HG03095 (cell line): ENCODE data around the gene RBMS3.

Source experiments
- ATAC-seq: cut with Tn5 transposase; IDR thresholded peaks from one replicate; pipeline ENCODE4 v1.9.1; 2021; ENCODE audit warnings: moderate library complexity; ENCODE audit not compliant: unreplicated experiment

RBMS3 gene

GRCh38 chr3:29608414-29609327, 327.8 kb downstream of the RBMS3 start:
- ATAC-seq = no peak

- ATAC-seq = no peak
Measured at GRCh38 chr3:29609328-29609811, 328.5 kb downstream of the RBMS3 start.

- ATAC-seq = no peak
Measured at GRCh38 chr3:29610781-29611180, 329.9 kb downstream of the RBMS3 start.

GRCh38 chr3:29611252-29611651, 330.4 kb downstream of the RBMS3 start:
- no peak for ATAC-seq

DNA sequence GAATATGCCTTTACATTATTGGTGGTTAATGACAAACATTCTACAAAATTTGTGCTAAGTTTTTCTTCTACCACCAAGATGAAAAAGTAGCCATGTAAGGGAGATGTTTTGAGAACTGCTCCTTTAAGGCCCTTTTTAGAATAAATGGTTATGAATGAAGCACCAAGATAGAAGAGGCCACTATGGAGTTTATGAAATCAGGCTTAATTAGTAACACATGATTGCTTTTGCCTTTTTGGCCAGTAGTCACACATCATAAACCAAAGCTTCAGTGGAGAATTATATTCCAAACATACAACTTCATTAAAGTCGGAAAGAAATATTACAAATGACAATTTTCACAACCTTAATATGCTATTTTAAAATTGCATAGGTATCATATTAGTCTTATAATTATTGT, 331.7 kb downstream of the RBMS3 start:
- ATAC-seq = no peak

GRCh38 chr3:29614954-29615353, 334.1 kb downstream of the RBMS3 start:
- ATAC-seq = no peak

DNA sequence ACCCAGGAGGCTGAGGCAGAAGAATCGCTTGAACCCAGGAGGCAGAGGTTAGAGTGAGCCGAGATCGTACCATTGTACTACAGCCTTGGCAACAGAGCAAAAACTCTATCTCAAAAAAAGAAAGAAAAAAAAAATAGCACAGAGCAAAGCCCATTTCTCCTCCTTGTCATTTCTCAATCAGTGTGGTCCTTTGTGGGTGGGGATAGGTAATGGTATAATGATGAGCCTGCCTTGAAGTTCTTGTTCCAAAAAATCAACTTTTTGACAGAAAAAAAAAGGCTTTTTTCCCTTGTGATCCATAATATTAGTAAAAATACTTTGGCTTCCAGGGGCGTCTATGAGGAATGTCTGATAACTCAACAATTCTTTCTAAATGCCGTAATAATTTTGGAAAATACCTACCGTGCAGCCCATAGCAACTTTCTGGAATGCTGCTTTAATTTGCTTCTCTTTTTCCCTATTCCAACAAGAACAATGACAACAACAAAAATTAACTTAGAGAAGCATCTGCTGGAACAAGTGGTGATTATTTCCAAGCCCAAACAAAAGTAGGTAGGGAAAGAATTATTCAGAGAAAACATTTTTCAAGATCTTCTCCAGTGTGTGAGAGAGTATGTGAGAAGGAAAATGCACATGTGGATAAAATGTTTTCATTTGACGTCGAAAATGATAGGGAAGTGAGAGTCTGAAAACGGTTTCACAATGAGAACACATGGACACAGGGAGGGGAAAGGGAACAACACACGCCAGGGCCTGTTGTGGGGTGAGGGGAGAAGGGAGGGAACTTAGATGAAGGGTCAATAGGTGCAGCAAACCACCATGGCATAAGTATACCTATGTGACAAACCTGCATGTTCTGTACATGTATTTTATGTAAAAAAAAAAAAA, 337.8 kb downstream of the RBMS3 start:
- ATAC-seq = no peak

DNA sequence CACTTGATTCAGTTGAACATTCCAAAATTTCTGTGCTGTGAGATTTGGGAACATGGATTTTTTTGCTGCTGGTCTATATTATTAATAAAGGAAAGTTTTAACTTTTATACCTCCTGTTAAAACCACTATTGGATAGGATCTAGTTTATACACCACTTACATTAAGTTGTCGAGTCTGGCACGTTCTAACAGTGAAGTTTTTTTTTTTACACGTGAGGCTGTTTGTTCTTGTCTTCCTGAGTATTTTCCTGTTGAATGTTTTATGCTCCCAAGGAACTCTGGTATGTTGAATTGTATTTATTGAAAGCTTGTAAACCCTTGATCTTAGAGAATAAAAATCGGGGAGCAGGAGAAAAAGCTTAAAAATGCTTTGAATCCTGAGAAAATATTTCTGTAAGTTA, 338.8 kb downstream of the RBMS3 start:
- no peak for ATAC-seq

DNA sequence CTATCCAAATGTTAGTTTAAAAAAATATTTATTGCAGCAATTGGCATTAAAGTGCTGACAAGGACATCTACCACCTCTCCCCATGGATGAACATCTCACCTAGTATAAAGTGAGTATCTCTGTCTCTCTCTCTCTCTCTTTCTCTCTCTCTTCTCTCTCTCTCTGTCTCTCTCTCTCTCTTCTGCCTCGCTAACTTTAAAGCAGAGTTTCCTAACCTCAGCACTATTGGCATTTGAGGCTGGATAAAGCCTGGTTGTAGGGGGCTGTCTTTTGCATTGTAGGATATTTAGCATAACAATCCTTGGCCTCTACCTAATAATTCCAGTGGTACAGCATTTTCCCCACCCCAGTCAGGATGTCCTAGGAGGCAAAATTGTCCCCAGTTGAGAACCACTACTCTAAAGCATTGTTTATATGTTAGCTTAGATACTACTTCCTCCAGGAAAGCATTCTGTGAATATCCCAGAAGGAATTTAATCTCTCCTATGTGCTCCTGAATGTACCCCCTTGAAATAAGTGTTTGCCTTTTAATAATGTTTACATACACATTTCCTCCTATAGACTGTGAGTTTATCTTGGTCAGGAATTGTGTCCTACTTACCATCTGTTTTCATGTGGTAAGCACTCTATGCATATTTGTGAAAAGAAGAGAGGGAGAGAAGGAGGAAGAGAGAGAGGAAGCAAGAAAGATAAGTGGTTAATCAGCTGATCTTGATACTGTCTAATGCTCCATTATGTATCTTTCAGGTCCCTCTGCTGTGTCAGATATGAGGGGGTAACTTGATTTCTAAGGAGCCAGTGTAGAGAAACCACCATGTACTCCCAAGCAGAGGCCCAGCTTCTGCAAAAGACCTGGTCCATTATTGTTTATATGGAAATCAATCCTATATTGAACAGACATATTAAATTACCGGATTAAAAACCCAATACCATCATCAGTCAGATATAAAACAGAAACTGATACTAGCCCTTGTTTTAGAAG, 346.6 kb downstream of the RBMS3 start:
- no peak for ATAC-seq

GRCh38 chr3:29628795-29629194, 347.9 kb downstream of the RBMS3 start:
- no peak for ATAC-seq

- ATAC-seq = no peak
Measured at GRCh38 chr3:29635888-29636287, 355.0 kb downstream of the RBMS3 start.

- no peak for ATAC-seq
Measured at GRCh38 chr3:29637068-29637467, 356.2 kb downstream of the RBMS3 start.

DNA sequence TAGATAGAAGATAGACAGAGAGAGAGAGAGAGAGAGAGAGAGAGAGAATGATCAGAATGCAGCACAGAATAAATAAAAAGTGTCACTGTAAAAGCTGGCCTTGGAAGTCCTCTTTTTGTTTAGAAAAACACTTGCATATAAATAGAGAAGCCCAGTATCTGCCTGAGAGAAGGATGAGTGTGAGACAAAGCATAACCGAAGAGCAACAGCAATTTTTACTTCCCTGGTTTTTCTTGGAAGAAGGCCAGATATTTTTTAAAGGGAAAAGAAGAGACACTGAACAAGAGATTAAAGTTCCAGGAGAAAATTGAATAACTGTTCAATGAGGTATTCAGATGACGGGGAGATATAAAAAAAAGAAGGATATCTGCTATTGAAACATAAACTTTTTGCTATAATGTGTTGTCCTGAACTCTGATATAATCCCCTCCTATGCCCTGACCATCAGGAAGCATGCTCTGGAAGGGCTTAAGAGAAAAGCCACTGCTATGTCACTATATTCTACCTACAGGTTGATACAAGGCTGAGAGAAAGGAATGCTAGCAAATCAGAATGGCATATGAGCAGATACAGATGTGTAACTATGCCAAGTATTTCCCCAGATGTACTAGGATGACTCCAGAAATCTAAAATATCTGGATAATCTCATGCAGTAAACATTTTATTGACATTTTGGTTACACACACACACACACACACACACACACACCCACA, 358.9 kb downstream of the RBMS3 start:
- ATAC-seq = no peak

DNA sequence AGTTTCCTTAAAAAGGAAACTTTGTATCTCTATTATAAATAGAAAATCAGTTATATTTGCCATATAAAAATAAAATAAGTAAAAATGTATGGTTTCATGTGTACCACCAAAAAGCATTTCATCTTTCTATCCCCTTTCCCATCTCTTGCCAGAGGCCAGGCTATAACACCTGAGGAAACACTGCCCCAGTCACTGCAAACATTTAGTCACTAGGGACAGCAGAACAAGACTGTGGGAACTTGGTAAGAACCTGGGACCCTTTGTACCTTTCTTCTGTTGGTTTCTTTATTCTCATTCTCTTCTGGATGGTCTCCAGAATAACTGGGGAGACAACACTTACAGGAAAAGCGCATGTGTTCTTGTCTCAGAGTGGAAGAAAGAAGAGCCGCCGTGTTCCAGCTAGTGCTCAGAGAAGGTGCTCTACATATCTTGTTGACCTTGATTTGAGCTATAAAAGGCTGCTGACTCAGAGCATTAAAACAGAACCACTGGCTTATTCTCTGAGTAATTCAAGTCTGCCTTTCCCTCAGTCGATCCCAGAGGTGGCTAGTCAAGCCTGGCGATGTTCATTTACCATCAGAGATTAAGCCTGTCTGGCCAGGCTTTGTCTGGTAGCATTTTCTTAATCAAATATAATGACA, 361.6 kb downstream of the RBMS3 start:
- ATAC-seq = no peak

DNA sequence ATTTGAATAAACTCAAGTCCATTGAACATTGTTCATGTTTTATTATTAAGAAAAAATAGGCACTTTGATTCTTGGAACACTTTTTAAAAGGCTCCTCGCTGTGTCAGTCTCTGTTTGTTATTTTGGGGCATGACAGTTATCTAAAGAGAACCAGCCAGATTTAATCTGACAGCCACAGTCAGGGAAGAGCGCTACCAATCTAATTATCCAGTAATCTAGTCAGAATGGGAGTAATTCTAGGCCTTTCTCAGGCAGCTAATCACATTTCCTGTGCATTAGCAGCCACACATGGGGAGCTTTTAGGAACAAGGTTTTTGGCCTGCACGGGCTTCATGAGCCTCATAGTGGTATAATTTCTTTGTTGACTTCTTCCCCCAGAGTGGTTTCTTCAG, 362.2 kb downstream of the RBMS3 start:
- no peak for ATAC-seq

DNA sequence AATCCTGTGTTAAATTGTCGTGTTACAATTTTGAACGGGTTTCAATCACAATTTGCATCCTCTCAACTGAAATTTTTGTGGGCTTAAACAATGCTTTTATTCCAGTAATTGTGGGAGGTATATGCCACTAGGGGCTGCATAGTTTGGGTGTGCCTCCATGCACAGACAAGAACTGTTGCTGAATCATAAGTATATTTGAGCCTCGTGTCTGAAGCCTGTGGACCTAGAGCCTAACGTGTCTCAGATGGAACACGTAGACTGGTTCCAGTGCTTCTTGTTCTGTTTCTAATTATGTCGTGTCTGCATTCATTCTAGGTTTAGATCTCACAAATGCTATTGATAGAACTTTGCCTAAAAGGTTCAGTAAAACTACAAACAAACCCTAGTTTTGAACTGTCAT, 363.4 kb downstream of the RBMS3 start:
- no peak for ATAC-seq

- no peak for ATAC-seq
Measured at GRCh38 chr3:29644956-29645636, 364.2 kb downstream of the RBMS3 start.

GRCh38 chr3:29646043-29646442, 365.2 kb downstream of the RBMS3 start:
- ATAC-seq = no peak
